MM.1S (cell line): ENCODE data around the gene CYTH4.

ENCODE experiments used
- DNase-seq: peaks from one replicate; pipeline ENCODE4 v3.0.0-alpha.2; 2015
- H2AFZ ChIP-seq: fragments of 300-600 bp; sonication (generic); 2 replicates; pipeline ENCODE4 v1.6.0; 2016; ENCODE audit warnings: antibody characterized with exemption, low read length
- H3F3A ChIP-seq: fragments of 300-600 bp; sonication (generic); 2 replicates; pipeline ENCODE4 v1.6.1; 2016; ENCODE audit warnings: mild to moderate bottlenecking, antibody characterized with exemption, low read length, moderate library complexity, mixed read lengths; ENCODE audit not compliant: insufficient read depth
- H3K27ac ChIP-seq: fragments of 300-600 bp; sonication (generic); 2 replicates; pipeline ENCODE4 v1.5.1; 2016; ENCODE audit warnings: mild to moderate bottlenecking, low read length
- H3K27me3 ChIP-seq: fragments of 300-600 bp; sonication (generic); replicated peaks from 2 replicates; pipeline ENCODE4 v1.6.0; 2016; ENCODE audit warnings: low read length; ENCODE audit not compliant: insufficient read depth
- H3K36me3 ChIP-seq: fragments of 300-600 bp; sonication (generic); replicated peaks from 2 replicates; pipeline ENCODE4 v1.6.1; 2016; ENCODE audit warnings: mild to moderate bottlenecking, low read length, mixed read lengths; ENCODE audit not compliant: insufficient read depth
- H3K4me1 ChIP-seq: fragments of 300-600 bp; sonication (generic); 2 replicates; pipeline ENCODE4 v1.6.1; 2016; ENCODE audit warnings: low read length, mixed read lengths
- H3K4me2 ChIP-seq: fragments of 300-600 bp; sonication (generic); 2 replicates; pipeline ENCODE4 v1.6.0; 2016; ENCODE audit warnings: low read depth, low read length
- H3K4me3 ChIP-seq: fragments of 300-600 bp; sonication (generic); 2 replicates; pipeline ENCODE4 v1.5.1; 2016; ENCODE audit warnings: low read length, mixed read lengths
- H3K79me2 ChIP-seq: fragments of 300-600 bp; sonication (generic); 2 replicates; pipeline ENCODE4 v1.6.1; 2016; ENCODE audit warnings: mixed run types, low read length, mixed read lengths
- H3K9ac ChIP-seq: fragments of 300-600 bp; sonication (generic); 2 replicates; pipeline ENCODE4 v1.6.1; 2016; ENCODE audit warnings: low read length, mixed read lengths
- H3K9me2 ChIP-seq: fragments of 300-600 bp; sonication (generic); replicated peaks from 2 replicates; pipeline ENCODE4 v1.6.1; 2016; ENCODE audit warnings: mild to moderate bottlenecking, low read length, mixed read lengths; ENCODE audit not compliant: insufficient read depth
- H3K9me3 ChIP-seq: fragments of 300-600 bp; sonication (generic); replicated peaks from 2 replicates; pipeline ENCODE4 v1.6.1; 2016; ENCODE audit warnings: mild to moderate bottlenecking, low read length, mixed read lengths; ENCODE audit not compliant: insufficient read depth
- H4K20me1 ChIP-seq: fragments of 300-600 bp; sonication (generic); 2 replicates; pipeline ENCODE4 v1.6.1; 2016; ENCODE audit warnings: mild to moderate bottlenecking, low read length, moderate library complexity, mixed read lengths; ENCODE audit not compliant: insufficient read depth
- EZH2 ChIP-seq: fragments of 300-600 bp; sonication (generic); optimal IDR thresholded peaks from 2 replicates; pipeline ENCODE3; 2017; ENCODE audit warnings: low read depth, mild to moderate bottlenecking, antibody characterized with exemption, low read length, mixed read lengths
- EZH2phosphoT487 ChIP-seq: fragments of 300-600 bp; sonication (generic); IDR thresholded peaks from 2 replicates; pipeline ENCODE4 v1.6.1; 2018; ENCODE audit warnings: antibody characterized with exemption, low read length
- TF ChIP-seq, protein P1 (sequence below): fragments of 300-600 bp; sonication (generic); IDR thresholded peaks from 2 replicates; pipeline ENCODE4 v1.5.1; 2016; ENCODE audit warnings: antibody characterized with exemption, low read length, mixed read lengths

Gene CYTH4

DNA sequence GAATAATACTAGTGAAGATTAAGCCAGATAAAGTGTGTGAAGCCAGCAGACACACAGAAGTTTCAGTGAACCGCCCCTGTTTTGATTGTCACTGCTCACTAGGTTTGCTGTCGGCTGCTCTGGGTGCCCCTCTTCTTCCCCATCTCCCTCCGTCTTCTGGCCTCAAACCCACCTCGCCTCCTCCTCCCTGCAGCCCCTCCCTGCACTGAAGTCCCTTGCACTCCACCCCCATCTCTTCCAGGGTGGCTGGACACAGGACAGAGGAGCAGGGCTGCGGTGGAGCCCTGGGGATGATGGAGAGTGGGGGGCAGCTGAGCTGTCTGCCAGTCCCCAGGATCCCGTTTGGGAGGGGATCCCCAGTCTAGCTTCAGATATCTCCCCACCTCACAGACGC lies 53.5 kb downstream of the CYTH4 start:
- Histone ChIP-seq H3K27ac (no peak overlapping the region), H3K9ac (no peak overlapping the region), H3K9me2 (no peaks in the 10 kb centered on the region), H4K20me1 (no peaks in the 10 kb centered on the region), H3K9me3 (no peaks in the 10 kb centered on the region), H3K4me2 (no peak overlapping the region), H3K4me3 (no peak overlapping the region), H3K36me3 (no peaks in the 10 kb centered on the region), H3K27me3 (peaks cover 99% of the 10 kb centered on the region), H3K79me2 (no peaks in the 10 kb centered on the region), H3F3A (no peaks in the 10 kb centered on the region), H2AFZ (no peak overlapping the region), H3K4me1 (no peaks in the 10 kb centered on the region)
- TF ChIP-seq EZH2phosphoT487 (no peak), EZH2 (no peak)
- TF ChIP-seq, protein P1, sequence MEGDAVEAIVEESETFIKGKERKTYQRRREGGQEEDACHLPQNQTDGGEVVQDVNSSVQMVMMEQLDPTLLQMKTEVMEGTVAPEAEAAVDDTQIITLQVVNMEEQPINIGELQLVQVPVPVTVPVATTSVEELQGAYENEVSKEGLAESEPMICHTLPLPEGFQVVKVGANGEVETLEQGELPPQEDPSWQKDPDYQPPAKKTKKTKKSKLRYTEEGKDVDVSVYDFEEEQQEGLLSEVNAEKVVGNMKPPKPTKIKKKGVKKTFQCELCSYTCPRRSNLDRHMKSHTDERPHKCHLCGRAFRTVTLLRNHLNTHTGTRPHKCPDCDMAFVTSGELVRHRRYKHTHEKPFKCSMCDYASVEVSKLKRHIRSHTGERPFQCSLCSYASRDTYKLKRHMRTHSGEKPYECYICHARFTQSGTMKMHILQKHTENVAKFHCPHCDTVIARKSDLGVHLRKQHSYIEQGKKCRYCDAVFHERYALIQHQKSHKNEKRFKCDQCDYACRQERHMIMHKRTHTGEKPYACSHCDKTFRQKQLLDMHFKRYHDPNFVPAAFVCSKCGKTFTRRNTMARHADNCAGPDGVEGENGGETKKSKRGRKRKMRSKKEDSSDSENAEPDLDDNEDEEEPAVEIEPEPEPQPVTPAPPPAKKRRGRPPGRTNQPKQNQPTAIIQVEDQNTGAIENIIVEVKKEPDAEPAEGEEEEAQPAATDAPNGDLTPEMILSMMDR: no peak
- DNase-seq: no peak

DNA sequence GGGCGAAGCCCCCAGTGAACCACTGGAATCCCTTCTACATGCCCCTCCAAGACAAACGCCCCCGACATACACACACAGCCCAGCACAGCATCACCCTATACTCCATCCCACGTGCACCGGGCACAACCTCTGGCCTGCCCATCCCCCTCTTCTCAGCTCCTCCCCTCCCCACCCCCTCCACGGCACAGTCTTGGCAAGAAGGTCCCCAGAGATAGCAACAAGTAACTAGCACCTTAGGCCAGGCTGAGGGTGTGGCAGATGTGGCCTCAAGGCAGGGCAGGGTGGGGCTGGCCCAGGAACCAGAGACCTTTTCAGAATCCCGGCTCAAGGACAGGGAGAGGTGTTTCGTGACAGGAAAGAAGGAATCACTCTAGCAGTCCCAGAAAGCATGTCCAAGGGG lies 54.3 kb downstream of the CYTH4 start:
- H2AFZ ChIP-seq: no peak overlapping the region
- no peaks in the 10 kb centered on the region for H3K36me3 ChIP-seq
- H3K79me2 ChIP-seq: no peaks in the 10 kb centered on the region
- peaks cover 99% of the 10 kb centered on the region for H3K27me3 ChIP-seq
- H3K27ac ChIP-seq: no peak overlapping the region
- no peak overlapping the region for H3K4me2 ChIP-seq
- no peak for DNase-seq
- H4K20me1 ChIP-seq: no peaks in the 10 kb centered on the region
- no peaks in the 10 kb centered on the region for H3F3A ChIP-seq
- no peak overlapping the region for H3K9ac ChIP-seq
- H3K4me3 ChIP-seq: no peak overlapping the region
- TF ChIP-seq, protein P1: no peak
- no peak for TF ChIP-seq EZH2
- no peak for TF ChIP-seq EZH2phosphoT487
- no peaks in the 10 kb centered on the region for H3K4me1 ChIP-seq
- no peaks in the 10 kb centered on the region for H3K9me2 ChIP-seq
- no peaks in the 10 kb centered on the region for H3K9me3 ChIP-seq

DNA sequence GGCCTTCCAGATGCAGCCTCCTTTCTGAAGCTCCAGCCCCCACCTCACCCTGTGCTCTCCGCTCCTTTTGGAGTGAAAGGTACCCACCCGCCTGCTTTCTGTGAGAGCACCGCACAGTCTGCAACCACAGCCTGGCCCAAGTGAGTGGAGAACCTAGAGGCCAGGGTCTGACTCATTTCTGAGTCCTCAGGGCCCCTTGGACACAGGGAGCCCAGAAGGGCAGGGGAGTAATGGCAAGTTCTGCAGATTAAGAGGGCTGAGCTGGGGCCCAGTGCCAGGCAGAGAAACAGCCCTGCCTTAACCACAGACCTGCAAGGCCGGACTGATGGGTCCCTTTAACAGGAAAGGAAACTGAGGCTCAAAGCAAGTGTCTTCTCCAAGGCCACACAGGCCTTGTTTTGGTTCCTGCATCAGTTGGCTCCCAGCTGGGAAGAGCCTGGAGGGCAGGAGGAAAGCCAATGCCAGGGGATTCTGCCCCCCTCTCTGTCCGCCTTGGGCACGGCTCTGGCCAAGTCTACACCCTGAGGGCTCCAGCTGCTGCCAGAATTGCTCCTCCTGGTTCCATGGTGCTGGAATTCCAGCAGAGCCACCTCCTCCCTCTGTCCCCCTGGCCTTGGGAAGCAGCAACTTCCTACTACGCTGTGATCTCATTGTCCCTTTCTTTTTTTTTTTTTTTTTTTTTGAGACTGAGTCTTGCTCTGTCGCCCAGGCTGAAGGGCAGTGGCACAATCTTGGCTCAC lies 55.1 kb downstream of the CYTH4 start:
- Histone ChIP-seq H3K9ac (no peak overlapping the region), H3K36me3 (no peaks in the 10 kb centered on the region), H3K4me3 (no peak overlapping the region), H3K79me2 (no peaks in the 10 kb centered on the region), H3K27me3 (peaks cover 99% of the 10 kb centered on the region), H3K4me2 (no peak overlapping the region), H3K27ac (no peak overlapping the region), H3K4me1 (no peaks in the 10 kb centered on the region), H3K9me2 (no peaks in the 10 kb centered on the region), H4K20me1 (no peaks in the 10 kb centered on the region), H3F3A (no peaks in the 10 kb centered on the region), H2AFZ (no peak overlapping the region), H3K9me3 (no peaks in the 10 kb centered on the region)
- TF ChIP-seq, protein P1: no peak
- TF ChIP-seq EZH2 (no peak), EZH2phosphoT487 (no peak)
- no peak for DNase-seq
